HG03135 (cell line): ENCODE results near the gene CLEC3A.
"Not testable (repeated sequence)": the region's sequence is repeated elsewhere in the genome, so short reads cannot be mapped to it uniquely, and the experiment has no call there.

Experiments
- ATAC-seq: cut with Tn5 transposase; IDR thresholded peaks from one replicate; pipeline ENCODE4 v1.9.1; 2021; ENCODE audit warnings: mild to moderate bottlenecking, moderate library complexity; ENCODE audit not compliant: unreplicated experiment

CLEC3A gene, protein sequence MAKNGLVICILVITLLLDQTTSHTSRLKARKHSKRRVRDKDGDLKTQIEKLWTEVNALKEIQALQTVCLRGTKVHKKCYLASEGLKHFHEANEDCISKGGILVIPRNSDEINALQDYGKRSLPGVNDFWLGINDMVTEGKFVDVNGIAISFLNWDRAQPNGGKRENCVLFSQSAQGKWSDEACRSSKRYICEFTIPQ

GRCh38 chr16:78022347-78023060, at the start of gene CLEC3A:
Gene CLEC3A, plus strand, starts transcription at chr16:78022548. Its CDS starts 79 bp downstream, at chr16:78022627.
- ATAC-seq: no peak

GRCh38 chr16:77974883-77975282, 47.5 kb upstream of the CLEC3A start:
- no peak for ATAC-seq

- ATAC-seq: no peak
These were observed 46.4 kb upstream of the CLEC3A start for GRCh38 chr16:77975942-77976341.

DNA sequence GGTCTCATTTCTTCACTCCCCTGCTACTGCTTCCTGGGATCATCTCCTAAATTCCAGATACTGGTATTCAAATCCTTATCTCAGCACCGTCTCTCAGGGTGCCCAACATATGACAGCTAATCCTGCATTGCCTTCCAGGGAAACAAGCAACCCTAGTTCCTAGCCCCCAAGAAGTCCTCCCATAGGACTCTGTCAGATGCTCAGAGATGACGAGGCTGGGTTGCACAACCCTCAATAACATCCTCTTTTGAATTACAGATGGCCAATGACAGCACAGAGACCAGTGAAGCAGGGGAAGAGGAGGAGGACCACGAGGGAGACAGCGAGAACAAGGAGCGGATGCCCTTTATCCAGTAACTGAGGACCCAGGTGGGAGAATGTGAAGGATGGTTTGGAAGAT, 45.0 kb upstream of the CLEC3A start:
- no peak for ATAC-seq

GRCh38 chr16:77985111-77985510, 37.2 kb upstream of the CLEC3A start:
- ATAC-seq: no peak

GRCh38 chr16:77986011-77986740, 36.2 kb upstream of the CLEC3A start:
- ATAC-seq: no peak

DNA sequence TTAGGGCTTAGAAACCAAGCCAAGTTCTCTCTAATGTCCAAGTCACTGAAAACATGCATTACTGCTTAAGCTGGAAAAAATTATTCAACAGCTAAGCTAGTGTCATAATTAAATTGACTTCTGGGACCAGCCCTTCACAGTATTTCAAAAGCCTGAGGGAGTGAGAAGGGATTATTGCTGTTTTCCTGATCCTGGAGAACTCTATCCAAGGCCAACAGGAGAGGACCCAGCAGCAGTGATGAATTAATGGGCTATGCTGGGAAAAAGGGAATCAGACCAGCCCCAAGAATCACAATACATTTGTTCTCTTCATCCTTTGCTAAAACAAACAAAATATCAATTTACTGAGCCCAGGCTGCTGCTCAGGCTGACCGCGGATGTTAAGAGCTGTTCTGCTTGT, 34.5 kb upstream of the CLEC3A start:
- no peak for ATAC-seq

GRCh38 chr16:77989846-77990245, 32.5 kb upstream of the CLEC3A start:
- no peak for ATAC-seq

- ATAC-seq: no peak
These were observed 30.6 kb upstream of the CLEC3A start for GRCh38 chr16:77991701-77992100.

GRCh38 chr16:77992381-77992780, 30.0 kb upstream of the CLEC3A start:
- not testable (repeated sequence) for ATAC-seq

- no peak for ATAC-seq
These were observed 29.0 kb upstream of the CLEC3A start for GRCh38 chr16:77993111-77993985.

DNA sequence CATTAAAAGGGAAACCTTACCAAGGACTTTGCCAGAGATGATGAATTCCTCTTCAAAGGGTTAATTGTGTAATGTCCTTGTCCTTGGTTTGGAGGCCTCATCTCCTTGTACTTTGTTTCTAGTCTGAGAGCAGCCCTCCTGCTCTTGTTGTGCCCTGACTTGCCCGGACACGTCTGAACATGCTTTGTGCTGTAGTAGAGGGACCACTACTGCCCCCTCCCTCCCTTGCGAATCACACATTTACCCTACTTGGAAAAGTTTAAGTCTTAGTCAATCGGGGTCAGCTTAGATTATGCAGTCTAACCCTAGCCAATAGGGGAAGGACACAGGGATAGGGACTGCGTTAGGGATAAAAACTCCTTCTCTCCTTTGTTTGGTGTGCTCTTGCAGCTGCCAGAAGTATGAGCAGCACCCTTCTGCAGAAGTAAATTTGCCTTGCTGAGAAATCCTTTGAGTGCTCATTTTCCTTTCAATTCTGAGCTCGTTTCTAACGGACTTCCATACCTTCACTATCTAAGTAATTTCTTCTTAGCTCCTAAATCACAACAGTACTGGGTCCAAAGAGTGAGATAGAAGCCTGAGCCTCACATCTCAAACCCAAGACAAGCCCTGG, 26.4 kb upstream of the CLEC3A start:
- no peak for ATAC-seq

DNA sequence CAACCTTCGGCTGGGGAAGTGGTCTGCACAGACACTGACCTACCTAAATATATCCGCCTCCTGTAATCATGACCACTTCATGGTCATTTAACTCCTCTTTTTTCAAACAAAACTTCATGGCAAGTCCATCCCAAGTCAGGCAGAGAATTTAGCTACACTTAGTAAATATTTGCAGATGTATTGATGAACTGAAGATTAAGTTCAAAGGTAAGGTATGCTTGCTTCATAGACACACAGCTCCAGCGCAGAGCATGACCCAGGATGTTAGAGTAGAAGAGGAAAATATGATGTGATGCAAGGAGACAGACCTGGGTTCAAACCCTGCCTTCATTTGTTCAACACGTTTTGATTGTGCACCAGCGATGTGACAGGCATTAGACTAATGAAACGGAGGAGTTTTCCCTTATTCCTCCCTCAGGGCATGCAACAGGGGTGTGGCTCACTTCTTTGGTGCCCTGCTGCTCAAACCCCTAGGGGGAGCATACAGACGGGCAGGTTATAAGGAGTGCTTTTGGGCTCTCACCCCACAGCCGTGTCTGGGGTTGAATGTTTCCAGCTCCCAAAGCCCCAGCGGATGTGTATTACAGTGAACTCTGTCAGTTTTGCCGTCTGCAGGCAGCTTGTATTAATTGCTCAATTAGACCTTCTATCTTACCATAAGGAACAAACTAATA, 23.9 kb upstream of the CLEC3A start:
- ATAC-seq: no peak

- no peak for ATAC-seq
These were observed 20.8 kb upstream of the CLEC3A start for GRCh38 chr16:78001451-78002025.

DNA sequence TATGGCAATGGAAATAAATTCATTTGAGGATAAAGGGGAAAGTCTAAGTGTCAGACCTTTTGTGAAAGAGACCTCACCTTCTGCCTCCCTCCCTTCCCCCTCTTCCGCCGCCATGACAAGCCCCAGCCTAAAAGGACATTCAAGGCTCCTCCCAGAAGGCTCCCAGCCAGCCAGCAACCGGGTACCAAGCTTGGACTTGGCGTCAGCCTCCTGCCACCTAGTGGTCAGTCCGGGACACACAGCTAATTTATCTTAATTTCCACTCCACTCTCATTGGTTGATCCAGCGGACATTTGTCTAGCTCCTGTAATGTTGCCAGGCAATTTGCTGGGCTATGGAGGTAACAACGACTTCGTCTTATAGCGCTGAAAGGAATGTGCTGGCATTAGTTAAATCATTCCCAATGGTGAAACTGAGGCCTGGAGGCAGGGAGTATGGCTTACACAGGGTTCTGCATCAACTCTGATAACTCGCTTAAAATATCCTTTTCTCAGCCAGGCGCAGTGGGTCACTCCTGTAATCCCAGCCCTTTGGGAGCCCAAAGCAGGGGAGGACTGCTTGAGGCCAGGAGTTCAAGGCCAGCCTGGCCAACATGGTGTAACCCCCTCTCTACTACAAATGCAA, 19.3 kb upstream of the CLEC3A start:
- ATAC-seq: peak; percentile 99

DNA sequence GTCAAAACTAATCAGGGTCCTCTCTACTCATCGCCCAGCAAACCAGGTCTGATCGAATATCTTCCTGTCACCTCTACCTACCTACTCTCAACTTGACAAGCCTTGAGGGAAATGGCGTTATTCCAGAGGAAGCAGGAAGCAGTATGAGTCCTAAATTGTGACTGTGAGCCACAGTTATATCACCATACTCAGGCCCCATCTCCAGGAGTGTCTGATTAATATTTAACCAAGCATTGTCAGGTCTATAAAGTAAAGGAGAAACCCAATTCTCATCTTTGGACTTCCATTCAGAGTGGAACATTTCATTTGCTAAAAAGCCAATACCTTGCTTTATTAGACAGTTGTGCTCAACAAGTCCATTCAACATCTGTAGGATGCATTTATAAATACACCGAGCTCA, 17.8 kb upstream of the CLEC3A start:
- ATAC-seq: no peak

- no peak for ATAC-seq
These were observed 16.5 kb upstream of the CLEC3A start for GRCh38 chr16:78005881-78006280.

GRCh38 chr16:78007121-78007520, 15.2 kb upstream of the CLEC3A start:
- no peak for ATAC-seq

GRCh38 chr16:78024159-78024558, 1.8 kb downstream of the CLEC3A start:
- ATAC-seq: no peak
